Middle frontal gyrus (tissue), 1 donor: Measurements from ENCODE around the gene DNASE1L2.
"Not testable (repeated sequence)": the region's sequence is repeated elsewhere in the genome, so short reads cannot be mapped to it uniquely, and the experiment has no call there.

Experiments
- DNase-seq: peaks from one replicate; pipeline ENCODE4 v3.0.0-alpha.2; 2015; ENCODE audit warnings: low spot score; ENCODE audit errors: extremely low spot score

Gene DNASE1L2

DNA sequence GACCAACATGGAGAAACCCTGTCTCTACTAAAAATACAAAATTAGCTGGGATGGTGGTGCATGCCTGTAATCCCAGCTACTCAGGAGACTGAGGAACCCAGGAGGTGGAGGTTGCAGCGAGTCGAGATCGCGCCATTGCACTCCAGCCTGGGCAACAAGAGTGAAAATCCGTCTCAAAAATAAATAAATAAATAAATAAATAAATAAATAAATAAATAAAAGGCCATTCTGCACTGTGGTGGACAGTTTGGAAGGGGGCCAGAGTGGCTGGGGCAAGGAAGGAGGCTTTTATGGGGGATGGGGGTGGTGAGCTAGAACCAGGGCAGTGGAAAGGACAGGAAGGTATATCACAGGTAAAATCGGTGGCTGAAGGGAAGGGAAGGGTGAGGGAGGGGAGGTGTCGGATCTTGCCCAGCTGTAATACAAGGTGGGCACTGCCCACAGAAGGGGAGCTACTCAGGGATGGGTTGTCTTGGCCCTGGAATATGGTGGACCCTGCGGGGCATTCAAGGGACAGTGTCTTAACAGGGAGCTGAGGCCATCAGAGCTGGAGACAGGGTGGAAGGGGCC is 33.0 kb upstream of the DNASE1L2 start:
- not testable (repeated sequence) for DNase-seq

DNA sequence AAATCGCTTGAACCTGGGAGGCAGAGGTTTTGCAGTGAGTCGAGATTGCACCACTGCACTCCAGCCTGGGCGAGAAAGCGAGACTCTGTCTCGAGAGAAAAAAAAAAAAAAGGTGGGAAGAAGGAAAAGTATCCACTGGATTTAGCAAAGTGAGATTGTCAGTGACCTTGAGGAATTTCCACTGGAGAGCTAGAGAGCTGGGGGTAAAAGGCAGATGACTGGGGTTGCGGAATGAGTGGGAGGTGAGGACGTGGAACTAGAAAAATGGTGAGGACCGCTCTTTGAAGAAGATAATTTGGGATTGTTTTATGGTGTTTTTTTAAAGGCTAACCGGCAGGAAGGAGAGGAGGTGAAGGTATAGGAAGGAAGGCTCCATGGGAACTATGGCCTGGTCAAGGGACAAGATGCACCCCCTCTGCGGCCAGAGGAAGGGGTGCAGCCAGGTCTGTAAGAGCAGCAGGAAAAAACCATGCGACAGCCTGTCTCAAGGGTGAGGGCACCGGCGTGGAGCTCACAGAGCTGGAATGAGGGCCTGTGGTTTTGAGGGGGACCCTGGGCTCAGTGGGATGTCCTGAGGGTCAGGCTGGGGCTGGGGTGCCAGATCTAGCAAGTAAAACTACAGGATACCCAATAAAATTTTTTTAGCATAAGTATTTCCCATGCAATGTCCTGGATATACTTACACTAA is 31.7 kb upstream of the DNASE1L2 start:
- no peak for DNase-seq

DNA sequence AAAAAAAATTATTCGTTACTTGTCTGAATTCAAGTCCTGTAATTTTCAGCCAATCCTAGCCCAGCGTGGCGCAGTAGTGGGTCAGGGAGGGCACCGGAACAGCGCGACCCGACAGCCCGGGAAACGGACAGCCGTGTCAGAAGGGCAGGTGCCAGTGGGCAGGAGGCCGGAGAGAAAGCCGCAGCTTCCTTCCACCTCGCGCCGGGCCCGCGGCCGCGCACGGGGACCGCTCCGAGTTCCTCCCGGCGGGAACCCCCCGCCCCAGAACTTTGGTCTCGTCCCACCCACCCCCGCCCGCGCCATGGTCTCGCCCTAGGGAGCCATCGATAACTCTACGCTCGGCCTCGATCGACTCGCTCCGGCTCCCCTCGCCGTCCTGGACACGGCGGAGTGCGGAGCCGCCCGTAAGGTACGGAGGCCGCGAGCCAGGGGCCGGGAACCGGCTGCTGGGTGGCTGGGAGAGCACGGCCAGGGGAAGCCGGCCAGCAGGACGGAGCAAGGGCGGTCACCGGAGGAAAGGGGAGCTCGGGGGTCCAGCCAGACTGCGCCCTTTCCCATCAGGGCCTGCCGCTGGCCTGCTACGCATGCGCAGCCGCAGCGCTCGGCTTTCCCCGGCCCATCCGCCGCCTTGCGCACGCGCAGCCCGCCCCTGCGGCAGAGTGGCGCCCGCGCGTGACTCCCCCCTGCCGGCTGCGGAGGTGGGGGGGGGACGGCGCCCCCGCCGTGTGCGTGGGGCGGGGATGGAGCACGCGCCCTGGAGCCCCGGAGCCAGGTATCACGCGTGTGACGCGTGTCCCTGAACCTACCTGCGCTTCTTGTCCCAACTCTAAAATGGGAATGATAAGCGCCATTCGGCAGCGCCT is 30.9 kb upstream of the DNASE1L2 start, which contains the start of gene MLST8:
Gene MLST8 (plus strand): TSS at position 351 of the 863 bp plus-strand sequence. CDS start 632 bp downstream, outside the sequence.
- DNase-seq, result peak; percentile 80

DNA sequence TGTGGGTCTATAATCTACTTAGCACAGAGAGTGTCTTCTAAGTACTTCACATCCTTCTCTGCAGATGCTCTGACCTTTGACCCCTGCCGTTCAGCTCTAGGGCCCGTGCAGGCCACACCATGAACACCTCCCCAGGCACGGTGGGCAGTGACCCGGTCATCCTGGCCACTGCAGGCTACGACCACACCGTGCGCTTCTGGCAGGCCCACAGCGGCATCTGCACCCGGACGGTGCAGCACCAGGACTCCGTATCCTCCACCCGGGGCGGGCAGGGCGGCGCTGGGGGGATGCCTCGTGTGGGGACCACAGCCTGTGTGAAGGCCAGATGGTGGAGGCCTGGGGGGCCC is 30.3 kb upstream of the DNASE1L2 start:
- DNase-seq, result no peak

DNA sequence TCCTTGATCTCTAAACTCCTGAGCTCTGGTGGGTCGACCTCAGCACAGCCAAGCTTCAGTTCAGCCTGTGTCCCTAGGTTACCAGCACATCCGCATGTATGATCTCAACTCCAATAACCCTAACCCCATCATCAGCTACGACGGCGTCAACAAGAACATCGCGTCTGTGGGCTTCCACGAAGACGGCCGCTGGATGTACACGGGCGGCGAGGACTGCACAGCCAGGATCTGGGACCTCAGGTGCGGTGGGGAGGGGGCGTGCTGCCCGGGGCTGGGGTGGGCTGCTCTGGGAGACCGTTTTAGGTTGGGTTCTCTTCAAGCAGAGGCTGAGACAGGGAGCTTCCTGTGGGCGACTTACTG is 29.8 kb upstream of the DNASE1L2 start:
- DNase-seq, result no peak

DNA sequence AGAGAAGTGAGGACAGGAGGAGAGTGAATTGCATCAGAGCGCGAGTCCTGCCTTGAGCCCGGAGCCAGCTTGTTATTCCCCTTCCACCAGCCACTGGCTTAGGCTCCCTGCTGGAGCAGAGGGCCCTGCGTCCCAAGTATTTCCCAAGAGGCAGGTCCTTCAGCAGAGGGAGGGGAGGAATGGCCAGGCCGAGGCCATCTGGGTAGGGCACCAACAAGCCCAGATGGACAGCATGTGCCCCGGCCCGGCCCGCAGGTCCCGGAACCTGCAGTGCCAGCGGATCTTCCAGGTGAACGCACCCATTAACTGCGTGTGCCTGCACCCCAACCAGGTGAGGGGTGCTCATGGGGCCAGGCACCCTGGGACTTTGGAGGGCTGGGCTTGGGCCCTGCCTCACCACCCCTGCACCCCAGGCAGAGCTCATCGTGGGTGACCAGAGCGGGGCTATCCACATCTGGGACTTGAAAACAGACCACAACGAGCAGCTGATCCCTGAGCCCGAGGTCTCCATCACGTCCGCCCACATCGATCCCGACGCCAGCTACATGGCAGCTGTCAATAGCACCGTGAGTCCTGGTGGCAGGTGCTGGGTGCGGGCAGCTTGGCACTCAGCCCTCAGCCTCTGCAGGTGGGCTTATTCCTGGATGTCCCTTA is 29.3 kb upstream of the DNASE1L2 start:
- no peak for DNase-seq

DNA sequence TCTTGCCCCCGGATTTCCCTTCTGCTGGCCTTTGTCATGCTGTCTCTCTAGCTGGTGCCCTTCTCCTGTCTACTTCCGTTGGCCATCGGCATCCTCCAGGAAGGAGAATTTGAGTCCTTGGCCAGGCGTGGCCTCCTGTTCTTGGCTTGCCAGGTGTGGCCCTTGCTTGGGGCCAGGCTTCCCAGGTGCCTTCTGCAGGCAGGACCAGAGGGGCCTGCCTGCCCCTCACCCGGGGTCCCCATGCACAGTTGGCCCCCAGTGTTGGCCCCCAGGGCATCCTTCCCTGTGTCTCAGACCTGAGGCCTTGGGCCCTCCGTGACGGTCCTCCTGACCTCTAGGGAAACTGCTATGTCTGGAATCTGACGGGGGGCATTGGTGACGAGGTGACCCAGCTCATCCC is 28.4 kb upstream of the DNASE1L2 start:
- DNase-seq, result no peak

DNA sequence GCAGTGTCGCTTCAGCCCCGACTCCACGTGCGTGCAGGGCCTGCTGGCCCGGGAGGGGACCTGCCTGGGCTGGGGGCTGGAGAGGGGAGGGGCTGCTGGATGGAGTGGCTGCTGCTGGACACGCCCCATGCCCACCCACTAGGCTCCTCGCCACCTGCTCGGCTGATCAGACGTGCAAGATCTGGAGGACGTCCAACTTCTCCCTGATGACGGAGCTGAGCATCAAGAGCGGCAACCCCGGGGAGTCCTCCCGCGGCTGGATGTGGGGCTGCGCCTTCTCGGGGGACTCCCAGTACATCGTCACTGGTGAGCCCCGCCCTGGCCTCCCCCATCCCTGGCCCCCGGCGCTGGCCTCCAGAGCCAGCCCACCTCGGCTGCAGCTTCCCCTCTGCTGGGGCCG is 27.9 kb upstream of the DNASE1L2 start:
- DNase-seq, result no peak

DNA sequence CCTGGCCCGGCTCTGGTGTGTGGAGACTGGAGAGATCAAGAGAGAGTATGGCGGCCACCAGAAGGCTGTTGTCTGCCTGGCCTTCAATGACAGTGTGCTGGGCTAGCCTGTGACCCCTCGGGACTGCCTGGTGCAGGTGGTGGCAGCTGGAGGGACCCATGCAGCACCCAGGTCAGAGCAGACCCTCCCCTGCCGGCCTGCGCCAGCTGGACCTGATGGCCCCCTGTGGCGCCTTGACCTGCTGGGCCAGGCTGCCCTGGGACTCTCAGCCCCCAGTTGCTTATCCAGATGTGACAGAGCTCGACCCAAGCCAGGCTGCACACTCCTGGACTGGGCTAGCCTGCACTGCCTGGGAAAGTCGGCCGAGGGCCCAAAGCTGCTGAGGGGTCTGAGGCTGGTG is 27.5 kb upstream of the DNASE1L2 start:
- no peak for DNase-seq

DNA sequence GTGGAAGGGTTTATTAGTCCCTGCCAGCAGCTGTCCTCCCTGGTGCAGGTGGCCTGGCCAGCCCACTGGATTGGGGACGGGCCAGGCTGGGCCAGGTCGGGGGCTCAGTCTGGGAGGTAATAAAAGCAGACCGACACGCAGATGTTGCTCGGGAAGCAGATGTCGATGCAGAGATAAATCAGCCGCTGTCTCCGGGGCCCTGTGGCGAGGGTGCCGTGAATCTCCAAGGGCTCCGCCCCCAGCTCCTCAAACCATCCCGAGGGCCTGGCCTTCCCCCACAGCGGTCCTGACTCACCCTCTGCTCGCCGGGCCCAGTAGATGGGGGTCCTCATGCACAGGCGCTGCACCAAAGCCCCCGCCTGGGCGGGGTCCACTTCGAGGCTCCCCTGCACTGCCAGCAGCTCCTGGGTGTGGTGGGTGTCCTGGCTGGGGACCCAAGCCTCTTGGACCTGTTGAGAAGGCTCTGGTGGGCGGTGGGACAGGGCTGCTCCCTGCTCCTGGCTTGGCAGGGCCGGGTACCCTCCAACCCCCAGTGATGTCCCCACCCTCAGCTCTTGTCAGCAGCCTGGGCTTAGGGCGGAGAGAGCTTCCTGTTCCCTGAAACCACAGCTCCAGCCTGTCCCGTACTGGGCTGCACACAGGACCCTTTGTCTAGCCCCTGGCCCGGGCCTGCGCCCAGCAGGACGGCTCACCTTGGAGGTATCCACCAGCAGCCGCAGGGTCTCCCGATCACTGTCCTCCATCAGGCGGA is 26.8 kb upstream of the DNASE1L2 start:
- DNase-seq, result no peak

DNA sequence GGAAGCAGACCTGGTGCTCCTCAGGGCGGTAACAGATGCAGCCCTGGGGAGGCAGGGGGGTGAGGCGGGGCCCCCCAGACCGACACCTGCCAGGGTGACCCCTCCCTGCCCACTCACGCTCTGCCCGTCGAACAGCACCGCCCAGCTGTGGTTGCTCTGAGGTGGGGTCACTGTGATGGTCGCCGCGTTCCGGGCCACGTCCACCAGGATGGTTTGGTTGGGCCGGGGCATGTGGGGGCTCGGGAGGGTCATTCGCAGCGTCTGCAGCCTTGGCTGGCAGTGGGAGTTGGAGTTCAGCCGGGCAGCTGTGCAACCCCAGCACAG is 26.3 kb upstream of the DNASE1L2 start:
- DNase-seq, result no peak

DNA sequence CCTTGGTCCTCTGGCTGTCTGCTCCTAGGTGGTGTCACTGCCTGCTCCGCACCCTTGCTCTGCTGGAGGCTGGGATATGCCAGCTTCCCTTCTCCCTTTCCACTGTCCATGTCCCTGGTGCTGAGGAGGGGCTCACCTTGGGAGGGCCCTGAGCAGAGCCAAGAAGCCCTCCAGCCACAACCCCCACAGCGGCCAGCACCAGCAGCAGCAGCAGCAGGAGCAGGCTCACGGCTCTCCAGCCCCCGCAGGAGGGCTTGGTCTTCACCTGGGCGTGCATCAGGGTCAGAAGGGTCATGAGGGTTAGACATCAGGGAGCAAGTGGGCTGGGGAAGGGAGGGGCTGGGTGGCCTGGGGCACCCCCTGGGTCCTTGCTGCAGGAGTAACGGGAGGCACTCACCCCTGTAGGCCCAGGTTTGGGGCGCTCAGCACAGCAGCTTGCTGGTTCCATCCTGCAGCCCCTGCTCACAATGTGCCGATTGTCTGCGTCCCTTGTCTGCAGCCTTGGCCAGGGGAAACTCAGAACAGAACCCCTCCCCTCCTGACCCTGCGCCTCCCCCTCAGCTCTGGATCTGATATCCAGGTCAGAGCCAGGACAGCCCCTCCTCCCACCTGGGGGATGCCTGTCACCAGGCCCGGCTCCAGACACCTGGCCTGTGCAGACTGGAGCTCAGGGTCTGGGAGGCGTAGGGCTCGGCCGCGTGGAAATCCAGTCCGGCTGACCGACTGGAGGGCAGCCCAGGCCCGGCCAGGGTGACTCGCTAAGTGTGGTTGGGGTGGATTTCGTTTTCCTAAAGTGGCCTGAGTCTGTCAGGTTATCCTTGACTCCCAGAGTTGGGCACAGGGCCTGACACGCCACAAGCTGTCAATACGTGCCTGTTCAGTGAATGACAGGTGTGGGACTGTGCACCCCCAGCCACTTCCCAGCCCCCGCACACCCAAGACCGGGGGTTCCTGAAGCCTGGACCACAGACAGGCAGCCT is 25.6 kb upstream of the DNASE1L2 start, which contains the start of gene BRICD5:
Gene BRICD5 (minus strand): TSS at position 478 of the 980 bp plus-strand sequence. CDS start 30 bp downstream, at position 448.
- DNase-seq, result no peak

DNA sequence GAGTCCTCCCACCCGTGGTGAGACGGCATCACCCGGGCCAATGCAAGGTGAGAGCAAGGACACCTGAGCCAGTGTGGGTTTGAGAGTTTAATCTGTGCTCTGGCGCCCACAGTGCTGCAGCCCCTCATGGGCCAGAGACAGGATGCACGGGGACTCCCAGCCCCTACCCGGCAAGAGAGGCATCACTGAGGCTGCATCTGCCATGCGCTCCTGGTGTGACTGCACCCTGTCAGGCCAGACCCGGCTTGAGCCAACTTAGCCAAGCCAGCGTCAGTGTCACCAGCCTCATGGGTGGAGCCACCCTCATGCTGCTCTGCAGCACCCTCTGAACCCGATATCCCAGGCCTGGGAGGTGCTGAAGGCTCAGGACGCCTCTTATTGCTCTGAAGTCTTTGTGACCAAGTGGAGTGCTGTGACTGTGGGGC is 24.3 kb upstream of the DNASE1L2 start:
- DNase-seq, result no peak

DNA sequence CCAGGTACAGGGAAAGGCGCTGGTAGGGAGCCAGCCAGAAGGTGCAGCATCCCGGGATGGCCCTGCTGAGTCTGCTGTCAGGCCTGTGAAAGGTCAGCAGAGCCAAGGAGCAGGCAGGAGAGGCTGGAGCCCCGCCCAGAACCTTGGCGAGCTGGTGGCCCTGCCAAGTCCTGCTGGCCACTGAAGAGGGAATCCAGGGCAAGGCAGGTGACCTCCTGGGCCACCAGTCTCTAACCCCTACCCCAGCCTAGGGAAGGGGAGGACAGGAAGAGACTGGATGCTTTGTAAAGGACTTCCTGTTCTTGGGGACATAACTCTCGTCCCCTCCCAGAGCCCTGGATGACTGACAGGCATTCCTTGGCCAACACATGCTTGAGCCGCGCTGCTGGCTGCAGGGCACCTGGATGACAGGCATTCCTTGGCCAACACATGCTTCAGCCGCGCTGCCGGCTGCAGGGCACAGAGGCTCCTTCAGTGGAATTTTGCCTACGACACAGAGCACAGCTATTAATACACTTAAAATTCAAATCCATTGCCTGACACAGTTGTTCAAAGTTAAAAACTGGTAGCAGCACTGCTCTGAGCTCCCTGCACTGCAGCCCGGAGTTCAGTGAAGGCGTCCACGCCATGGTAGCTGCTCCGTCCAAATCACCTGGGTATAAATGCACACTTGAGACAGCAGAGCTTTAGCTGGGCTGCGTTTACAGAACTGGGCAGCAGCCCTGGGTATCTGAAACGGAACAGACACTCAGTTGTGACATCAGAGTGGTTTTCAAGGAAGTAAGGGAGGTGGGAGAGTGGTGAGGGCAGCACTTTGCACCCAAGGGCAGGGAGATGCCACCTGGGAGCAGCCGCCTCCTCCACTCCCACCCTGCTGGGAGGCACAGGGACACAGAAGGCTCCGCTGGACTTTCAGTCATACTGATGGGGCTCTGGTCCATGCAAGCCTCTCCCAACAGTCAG is 23.6 kb upstream of the DNASE1L2 start:
- no peak for DNase-seq

DNA sequence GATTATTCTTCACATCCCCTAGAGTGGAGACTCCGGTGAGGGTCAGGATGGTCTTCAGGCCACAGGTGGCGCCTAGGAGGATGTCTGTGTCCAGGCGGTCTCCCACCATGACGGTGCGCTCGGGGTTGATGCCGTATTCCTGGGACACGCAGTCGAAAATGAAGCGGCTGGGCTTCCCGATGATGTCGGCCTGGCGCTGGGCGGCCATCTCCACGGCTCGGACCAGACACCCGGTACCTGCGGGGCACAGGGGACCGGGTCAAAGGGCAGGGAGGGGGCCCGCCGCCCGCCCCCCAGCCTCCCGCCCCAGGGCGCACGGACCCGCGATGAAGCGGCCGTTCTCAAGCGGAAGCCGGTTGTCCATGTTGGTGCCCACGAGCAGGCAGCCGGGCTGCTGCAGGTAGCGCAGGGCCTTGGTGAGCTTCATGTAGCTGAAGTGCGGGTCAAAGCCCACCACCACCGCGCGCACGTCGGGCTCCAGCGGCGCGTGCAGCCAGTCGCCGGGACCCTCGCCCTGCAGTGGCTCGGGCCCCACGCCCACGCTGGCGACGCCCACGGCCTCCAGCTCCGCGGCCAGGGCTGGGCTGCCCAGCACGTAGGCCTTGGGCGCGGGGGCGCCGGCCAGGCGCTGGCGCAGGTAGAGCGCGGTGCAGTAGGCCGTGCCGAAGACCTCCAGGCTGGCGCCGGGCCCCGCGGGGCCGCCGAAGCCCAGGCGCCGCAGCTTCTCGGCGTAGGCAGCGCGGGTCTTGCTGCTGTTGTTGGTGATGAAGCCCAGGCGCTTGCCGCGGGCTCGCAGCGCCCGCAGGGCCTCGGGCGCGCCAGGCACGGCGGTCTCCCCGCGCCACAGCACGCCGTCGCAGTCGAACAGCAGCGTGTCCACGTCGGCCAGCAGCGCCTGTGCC is 22.2 kb upstream of the DNASE1L2 start:
- DNase-seq, result no peak

DNA sequence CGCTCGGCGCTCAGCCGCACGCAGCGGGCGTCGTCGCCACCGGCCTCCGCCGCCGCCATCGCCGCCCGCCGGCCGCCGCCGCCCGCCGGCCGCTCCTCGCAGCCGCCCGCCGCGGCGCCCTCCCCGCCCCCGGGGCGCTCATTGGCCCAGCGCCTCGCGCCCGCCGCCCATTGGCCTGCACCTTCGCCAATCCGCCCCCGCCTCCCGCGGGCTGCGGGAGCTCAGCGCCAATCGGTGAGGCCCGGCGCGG is 21.6 kb upstream of the DNASE1L2 start, which contains the start of gene PGP:
Gene PGP (minus strand): TSS at position 122 of the 250 bp plus-strand sequence. CDS start 63 bp downstream, at position 59.
- DNase-seq, result peak; percentile 97

DNA sequence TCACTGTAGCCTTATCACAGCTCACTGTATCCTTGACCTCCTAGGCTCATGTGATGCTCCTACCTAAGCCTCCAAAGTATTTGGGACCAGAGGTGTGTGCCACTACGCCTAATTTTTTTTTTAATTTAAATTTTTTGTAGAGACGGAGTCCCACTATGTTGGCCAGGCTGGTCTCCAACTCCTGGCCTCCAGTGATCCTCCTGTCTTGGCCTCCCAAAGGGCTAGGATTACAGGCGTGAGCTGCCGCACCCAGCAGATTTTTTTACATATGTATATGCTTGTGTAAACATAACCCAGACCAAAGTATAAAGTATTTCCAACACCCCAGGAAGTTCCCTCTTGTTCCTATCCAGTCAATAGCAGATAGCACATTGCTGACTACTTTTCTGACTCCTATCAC is 19.9 kb upstream of the DNASE1L2 start:
- DNase-seq, result no peak
